HEK293T (cell line): ENCODE results near the gene SPATA13.

Source experiments
- BHLHE40 ChIP-seq: fragments of 450-650 bp; IDR thresholded peaks from 2 replicates; pipeline ENCODE4 v1.6.1; 2016; ENCODE audit warnings: mild to moderate bottlenecking, moderate library complexity, borderline replicate concordance
- ELF4 ChIP-seq: fragments of 450-650 bp; IDR thresholded peaks from 2 replicates; pipeline ENCODE4 v1.6.1; 2017; ENCODE audit warnings: antibody characterized with exemption
- FOXM1 ChIP-seq: fragments of 450-650 bp; IDR thresholded peaks from 2 replicates; pipeline ENCODE4 v1.6.1; 2017; ENCODE audit warnings: mild to moderate bottlenecking, borderline replicate concordance
- LEF1 ChIP-seq: fragments of 450-650 bp; IDR thresholded peaks from 2 replicates; pipeline ENCODE4 v1.6.1; 2017; ENCODE audit warnings: mild to moderate bottlenecking, borderline replicate concordance
- NFRKB ChIP-seq: fragments of 450-650 bp; IDR thresholded peaks from 2 replicates; pipeline ENCODE4 v1.6.1; 2016; ENCODE audit warnings: mild to moderate bottlenecking, moderate library complexity
- SUZ12 ChIP-seq: fragments of 450-650 bp; IDR thresholded peaks from 2 replicates; pipeline ENCODE4 v1.6.1; 2016; ENCODE audit warnings: mild to moderate bottlenecking
- TARDBP ChIP-seq: fragments of 450-650 bp; IDR thresholded peaks from 2 replicates; pipeline ENCODE4 v1.6.1; 2016

DNA sequence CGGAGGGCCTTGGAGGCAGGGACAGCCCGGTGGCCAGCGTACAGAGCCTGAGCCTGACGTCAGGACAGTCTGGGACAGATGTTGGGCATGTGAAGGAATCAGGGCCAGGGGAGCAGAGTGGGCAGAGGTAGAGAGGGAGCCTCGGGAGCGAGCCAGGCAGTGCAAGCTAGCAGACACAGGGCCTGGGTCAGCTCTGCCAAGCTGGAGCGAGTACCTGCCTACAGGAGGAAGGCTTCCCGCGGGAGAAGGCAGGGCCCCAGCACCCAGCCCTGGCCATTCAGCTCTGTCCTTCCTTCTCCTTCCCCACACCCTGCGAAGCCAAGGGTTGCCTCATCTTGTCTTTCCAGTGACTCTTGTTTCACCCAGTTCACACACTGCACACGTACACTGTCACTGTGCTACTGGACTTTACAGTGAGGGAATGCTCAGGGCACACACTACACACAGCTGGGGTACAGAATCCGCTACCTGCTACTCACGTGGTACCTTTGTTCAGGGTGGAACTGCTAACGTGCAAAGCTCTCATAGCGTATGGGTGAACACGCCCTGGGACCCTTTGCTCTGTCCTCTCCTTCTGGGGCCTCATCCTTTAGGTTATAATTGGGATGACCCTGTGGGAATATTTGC, 139.1 kb downstream of the SPATA13 start:
- TF ChIP-seq ELF4 (no peak), LEF1 (no peak), SUZ12 (no peak), FOXM1 (no peak), NFRKB (no peak), BHLHE40 (no peak), TARDBP (no peak)
